ENCODE measurements around the gene FGFRL1.

FGFRL1 gene

DNA sequence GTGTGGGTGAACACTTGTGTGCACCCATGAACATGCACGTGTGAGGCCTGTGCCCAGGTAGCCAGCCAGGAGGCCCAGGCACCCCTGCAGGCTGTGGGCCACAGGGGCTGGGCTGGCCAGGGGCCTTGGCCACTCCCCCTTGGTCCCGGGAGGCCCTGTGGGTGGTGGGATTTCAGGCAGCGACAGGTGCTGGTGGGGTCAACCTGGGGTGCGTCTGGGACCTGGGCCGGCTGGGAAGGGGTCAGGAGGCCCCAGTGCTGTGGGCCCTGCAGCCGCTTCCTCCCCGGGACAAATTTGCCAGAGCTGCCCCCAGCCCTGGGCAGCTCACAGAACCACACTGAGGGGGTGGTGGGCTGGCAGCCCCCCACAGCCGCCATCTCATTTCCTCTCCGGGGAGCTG, 7.9 kb downstream of the FGFRL1 start:
- DNase-seq (ENCODE audit: low read depth), result no peak

DNA sequence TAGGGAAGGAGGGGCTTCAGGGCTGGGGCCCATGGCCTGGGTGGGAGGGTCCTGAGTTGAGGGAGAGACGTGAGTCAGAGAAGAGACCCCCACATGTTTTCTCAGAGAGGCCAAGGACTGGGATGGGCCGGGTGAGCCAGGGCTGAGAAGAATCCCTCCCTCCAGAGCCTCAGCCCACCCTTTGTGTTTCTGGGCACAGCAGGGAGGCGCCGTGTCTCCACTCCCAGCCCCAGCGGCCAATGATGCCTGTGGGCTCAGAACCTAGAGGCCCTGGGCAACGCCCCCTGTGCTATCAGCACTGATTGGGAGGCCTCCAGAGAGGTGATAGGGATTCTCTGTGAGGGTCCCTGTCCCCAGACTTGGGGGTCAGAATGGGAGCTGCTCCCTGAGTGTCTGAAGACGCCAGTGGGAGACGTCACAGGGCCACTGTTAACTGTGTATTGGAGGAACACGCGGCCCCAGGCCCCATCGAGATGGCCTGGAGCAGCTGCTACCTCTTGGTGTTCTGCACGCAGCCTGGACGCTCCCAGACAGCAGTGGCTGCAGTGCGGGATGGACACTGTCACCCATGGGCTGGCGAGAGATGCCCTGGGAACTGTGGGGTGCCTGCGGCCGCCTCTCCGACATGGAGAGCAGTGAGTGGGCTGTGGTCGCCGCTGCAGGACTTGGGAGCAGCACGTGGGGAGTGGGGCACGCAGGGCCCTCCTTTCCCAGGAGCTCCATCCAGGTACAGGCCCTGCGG, 8.5 kb downstream of the FGFRL1 start:
- H3K4me3 ChIP-seq (replicated peaks; ENCODE audit: low read depth, low read length), result no peak overlapping the region
- DNase-seq (ENCODE audit: low read depth), result no peak
- TF ChIP-seq, protein P1, sequence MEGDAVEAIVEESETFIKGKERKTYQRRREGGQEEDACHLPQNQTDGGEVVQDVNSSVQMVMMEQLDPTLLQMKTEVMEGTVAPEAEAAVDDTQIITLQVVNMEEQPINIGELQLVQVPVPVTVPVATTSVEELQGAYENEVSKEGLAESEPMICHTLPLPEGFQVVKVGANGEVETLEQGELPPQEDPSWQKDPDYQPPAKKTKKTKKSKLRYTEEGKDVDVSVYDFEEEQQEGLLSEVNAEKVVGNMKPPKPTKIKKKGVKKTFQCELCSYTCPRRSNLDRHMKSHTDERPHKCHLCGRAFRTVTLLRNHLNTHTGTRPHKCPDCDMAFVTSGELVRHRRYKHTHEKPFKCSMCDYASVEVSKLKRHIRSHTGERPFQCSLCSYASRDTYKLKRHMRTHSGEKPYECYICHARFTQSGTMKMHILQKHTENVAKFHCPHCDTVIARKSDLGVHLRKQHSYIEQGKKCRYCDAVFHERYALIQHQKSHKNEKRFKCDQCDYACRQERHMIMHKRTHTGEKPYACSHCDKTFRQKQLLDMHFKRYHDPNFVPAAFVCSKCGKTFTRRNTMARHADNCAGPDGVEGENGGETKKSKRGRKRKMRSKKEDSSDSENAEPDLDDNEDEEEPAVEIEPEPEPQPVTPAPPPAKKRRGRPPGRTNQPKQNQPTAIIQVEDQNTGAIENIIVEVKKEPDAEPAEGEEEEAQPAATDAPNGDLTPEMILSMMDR (IDR thresholded peaks at IDR 0.05; ENCODE audit: low read length, missing control alignments), result no peak

More for the DNA sequence above, 7.9 kb downstream of the FGFRL1 start:
- TF ChIP-seq, protein P1 (IDR thresholded peaks at IDR 0.05; ENCODE audit: low read length, missing control alignments), result no peak
- H3K4me3 ChIP-seq (replicated peaks; ENCODE audit: low read depth, low read length), result no peak overlapping the region

DNA sequence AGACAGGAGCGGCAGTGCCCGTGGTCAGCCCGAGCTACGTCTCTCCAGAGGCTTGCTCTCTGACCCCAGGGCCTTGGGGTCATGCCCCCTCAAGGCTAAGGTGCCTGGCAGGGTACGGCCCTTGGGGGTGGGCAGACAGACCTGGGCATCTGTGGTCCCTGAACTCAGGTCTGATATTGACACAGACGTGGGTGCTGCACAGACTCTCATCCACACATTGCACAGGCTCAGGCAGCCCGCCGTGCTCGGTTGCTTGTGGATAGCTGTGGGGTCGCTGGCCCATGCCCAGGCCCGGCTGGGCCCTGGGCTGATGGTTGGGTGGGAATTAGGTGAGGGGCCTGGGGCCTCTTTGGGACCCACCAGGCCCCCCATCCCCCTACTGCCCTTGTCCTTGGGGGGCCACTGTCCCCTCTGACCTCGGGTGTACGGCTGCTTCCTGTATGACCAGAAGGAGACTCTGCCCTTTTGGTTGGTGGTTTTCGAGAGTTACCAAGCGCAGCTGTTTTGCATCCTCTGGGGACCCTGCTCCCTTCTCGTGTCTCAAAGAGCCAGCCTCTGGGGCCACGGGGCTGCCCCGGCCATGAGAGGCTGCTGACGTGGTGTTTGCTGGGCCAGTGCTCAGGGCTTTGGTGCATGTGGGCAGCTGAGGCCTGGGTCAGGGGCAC, 10.1 kb downstream of the FGFRL1 start:
- TF ChIP-seq, protein P1 (IDR thresholded peaks at IDR 0.05; ENCODE audit: low read length, missing control alignments), result no peak
- no peak overlapping the region for H3K4me3 ChIP-seq (replicated peaks; ENCODE audit: low read depth, low read length)
- no peak for DNase-seq (ENCODE audit: low read depth)

DNA sequence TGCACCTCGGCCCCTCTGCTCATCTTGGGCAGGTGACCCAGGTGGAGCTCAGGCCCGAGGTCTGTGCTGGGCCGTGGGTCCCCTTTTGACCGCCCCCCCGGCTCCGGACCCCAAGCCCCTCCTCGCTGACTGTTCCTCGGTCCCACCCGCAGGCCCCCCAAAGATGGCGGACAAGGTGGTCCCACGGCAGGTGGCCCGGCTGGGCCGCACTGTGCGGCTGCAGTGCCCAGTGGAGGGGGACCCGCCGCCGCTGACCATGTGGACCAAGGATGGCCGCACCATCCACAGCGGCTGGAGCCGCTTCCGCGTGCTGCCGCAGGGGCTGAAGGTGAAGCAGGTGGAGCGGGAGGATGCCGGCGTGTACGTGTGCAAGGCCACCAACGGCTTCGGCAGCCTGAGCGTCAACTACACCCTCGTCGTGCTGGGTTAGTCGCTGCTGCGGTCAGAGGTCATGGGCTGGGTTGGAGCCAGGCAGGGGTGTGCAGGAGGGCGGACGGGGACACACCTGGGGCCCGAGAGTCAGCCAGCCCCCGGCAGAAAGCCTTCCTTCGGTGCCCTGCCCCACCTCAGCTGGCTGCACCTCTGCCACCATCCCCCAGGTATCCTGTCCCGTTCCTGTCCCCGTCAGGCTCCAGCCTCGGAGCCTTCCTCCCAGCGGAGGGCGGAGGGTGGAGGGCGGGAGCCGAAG, 10.8 kb downstream of the FGFRL1 start:
- TF ChIP-seq, protein P1 (IDR thresholded peaks at IDR 0.05; ENCODE audit: low read length, missing control alignments), result no peak
- H3K4me3 ChIP-seq (replicated peaks; ENCODE audit: low read depth, low read length), result no peak overlapping the region
- no peak for DNase-seq (ENCODE audit: low read depth)

GRCh38 chr4:1022739-1023066, 11.3 kb downstream of the FGFRL1 start:
- TF ChIP-seq, protein P1 (IDR thresholded peaks at IDR 0.05; ENCODE audit: low read length, missing control alignments), result no peak
- DNase-seq (ENCODE audit: low read depth), result no peak

GRCh38 chr4:1023075-1023640, 11.7 kb downstream of the FGFRL1 start:
- DNase-seq (ENCODE audit: low read depth), result no peak
- no peak overlapping the region for H3K4me3 ChIP-seq (replicated peaks; ENCODE audit: low read depth, low read length)
- TF ChIP-seq, protein P1 (IDR thresholded peaks at IDR 0.05; ENCODE audit: low read length, missing control alignments), result no peak

More at GRCh38 chr4:1022739-1023066, 11.3 kb downstream of the FGFRL1 start:
- H3K4me3 ChIP-seq (replicated peaks; ENCODE audit: low read depth, low read length), result no peak overlapping the region

Data from fibroblast of pulmonary artery (primary cell).